ENCODE data around the gene LRMDA.

DNA sequence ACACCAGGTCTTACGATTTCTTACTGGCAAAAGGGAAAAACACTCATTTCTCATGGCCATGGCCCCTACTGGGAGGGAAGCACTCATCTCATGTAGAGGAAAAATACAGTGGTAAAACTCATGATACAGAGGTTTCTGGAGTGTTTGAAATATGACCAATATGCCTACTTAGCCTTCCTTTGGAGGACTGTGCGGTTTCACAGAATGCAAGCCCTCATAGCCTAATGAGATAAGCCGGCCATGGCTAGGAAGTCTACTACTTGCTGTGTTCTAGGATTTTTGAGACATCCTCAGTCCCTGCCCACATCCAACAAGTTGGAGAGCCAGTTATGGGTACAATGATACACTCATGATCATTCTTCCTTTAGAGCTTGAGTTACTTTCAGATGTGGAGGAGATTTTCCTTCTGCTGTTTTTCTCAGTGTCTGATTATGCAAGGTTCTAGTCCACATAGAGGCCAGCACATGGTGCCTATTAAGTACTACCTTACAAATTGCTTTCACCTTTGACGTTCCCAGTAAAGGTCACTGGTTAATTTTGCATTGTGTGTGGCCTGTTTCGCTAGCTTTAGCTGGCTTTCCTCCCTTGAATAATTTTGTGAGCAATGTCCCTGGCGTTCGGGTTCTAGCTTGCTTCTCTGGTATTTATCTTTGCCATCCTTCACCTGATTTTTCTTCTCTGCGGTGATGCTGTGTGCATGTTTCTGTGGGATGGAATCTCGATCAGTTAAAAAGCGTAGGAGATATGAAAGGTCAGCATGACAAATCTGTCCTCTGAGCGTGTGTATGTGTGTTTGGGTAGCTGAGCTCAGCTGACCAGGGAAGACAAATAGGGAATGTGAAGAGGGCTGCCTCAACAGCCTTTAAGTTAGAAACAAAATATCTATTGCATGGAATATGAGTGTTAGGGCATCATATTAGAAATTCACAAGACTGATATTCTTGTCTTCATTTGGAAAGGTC, 295.4 kb downstream of the LRMDA start:
- TF ChIP-seq, protein P1, sequence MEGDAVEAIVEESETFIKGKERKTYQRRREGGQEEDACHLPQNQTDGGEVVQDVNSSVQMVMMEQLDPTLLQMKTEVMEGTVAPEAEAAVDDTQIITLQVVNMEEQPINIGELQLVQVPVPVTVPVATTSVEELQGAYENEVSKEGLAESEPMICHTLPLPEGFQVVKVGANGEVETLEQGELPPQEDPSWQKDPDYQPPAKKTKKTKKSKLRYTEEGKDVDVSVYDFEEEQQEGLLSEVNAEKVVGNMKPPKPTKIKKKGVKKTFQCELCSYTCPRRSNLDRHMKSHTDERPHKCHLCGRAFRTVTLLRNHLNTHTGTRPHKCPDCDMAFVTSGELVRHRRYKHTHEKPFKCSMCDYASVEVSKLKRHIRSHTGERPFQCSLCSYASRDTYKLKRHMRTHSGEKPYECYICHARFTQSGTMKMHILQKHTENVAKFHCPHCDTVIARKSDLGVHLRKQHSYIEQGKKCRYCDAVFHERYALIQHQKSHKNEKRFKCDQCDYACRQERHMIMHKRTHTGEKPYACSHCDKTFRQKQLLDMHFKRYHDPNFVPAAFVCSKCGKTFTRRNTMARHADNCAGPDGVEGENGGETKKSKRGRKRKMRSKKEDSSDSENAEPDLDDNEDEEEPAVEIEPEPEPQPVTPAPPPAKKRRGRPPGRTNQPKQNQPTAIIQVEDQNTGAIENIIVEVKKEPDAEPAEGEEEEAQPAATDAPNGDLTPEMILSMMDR (conservative IDR thresholded peaks at IDR 0.05; ENCODE audit: low read length): no peak
- TF ChIP-seq EZH2phosphoT487 (IDR thresholded peaks at IDR 0.05; ENCODE audit: borderline replicate concordance, low read depth, low read length): no peak

Measured in OCI-LY7 (cell line).